Breast epithelium (tissue), 4 donors: Measurements from ENCODE around the gene NCBP2. TPM values are rescaled to one million over a fixed set of nuclear protein-coding genes. Genes with fewer than 3 reads are reported as not detected.

Experiments
- DNase-seq, 2 donors: peaks; one replicate each; pipeline ENCODE4 v3.0.0-alpha.2; 2019; ENCODE audit warnings: low spot score in 2 of 2
- H3K27ac ChIP-seq, 2 donors: fragments of 200-600 bp; sonication (generic) in 1 of 2; one replicate each; pipeline ENCODE4 v1.5.1; 2016 to 2019; ENCODE audit warnings: mild to moderate bottlenecking in 1 of 2
- H3K27me3 ChIP-seq, 2 donors: fragments of 200-600 bp; sonication (generic) in 1 of 2; one replicate each; pipeline versions ENCODE4 v1.5.1 to v1.6.0; 2017 to 2019; ENCODE audit warnings: control low read depth in 1 of 2, mild to moderate bottlenecking in 1 of 2
- H3K36me3 ChIP-seq: fragments of 200-600 bp; one replicate; pipeline ENCODE4 v1.5.1; 2019
- H3K4me1 ChIP-seq, 2 donors: fragments of 200-600 bp; sonication (generic); one replicate each; pipeline ENCODE4 v1.5.1; 2016 to 2019; ENCODE audit warnings: control low read depth in 1 of 2
- H3K4me3 ChIP-seq, 3 donors: fragments of 200-600 bp; sonication (generic); 1 replicate in 2 of 3; 2 replicates in 1 of 3; pipeline ENCODE4 v1.5.1; 2016 to 2019; ENCODE audit warnings: mild to moderate bottlenecking in 3 of 3, moderate library complexity in 2 of 3
- H3K9me3 ChIP-seq, 2 donors: fragments of 200-600 bp; sonication (generic) in 1 of 2; one replicate each; pipeline ENCODE4 v1.5.1; 2016 to 2019; ENCODE audit warnings: control low read depth in 1 of 2
- CTCF ChIP-seq, 3 donors: fragments of 450-650 bp; IDR thresholded peaks; one replicate each; pipeline ENCODE4 v1.5.1; 2016 to 2017; ENCODE audit warnings: antibody characterized with exemption in 3 of 3, mild to moderate bottlenecking in 3 of 3, moderate library complexity in 3 of 3
- POLR2A ChIP-seq: fragments of 450-650 bp; IDR thresholded peaks from one replicate; pipeline ENCODE4 v1.6.1; 2016; ENCODE audit warnings: antibody characterized with exemption, mild to moderate bottlenecking, moderate library complexity
- POLR2AphosphoS5 ChIP-seq, 3 donors: sonication (generic); formaldehyde crosslinking; IDR thresholded peaks; one replicate each; pipeline ENCODE4 v1.6.1; 2017; ENCODE audit warnings: antibody characterized with exemption in 3 of 3
- intact Hi-C: fragments of 100-400 bp; cut with DNase I; formaldehyde crosslinking; loops from one replicate; pipeline ENCODE4 v1.15.1; 2023; ENCODE audit warnings: low total_unique reads
- total RNA-seq, 3 donors: library from RNA; depleted of rRNA; stranded (reverse); fragments of >200 nt; gene quantifications; one replicate each; pipeline ENCODE4 v1.1.0, GENCODE V29; 2016

NCBP2 gene
- total RNA-seq, 3 donors from 2014 or later, result 40.8 to 44.9 (median 42.6) TPM

DNA sequence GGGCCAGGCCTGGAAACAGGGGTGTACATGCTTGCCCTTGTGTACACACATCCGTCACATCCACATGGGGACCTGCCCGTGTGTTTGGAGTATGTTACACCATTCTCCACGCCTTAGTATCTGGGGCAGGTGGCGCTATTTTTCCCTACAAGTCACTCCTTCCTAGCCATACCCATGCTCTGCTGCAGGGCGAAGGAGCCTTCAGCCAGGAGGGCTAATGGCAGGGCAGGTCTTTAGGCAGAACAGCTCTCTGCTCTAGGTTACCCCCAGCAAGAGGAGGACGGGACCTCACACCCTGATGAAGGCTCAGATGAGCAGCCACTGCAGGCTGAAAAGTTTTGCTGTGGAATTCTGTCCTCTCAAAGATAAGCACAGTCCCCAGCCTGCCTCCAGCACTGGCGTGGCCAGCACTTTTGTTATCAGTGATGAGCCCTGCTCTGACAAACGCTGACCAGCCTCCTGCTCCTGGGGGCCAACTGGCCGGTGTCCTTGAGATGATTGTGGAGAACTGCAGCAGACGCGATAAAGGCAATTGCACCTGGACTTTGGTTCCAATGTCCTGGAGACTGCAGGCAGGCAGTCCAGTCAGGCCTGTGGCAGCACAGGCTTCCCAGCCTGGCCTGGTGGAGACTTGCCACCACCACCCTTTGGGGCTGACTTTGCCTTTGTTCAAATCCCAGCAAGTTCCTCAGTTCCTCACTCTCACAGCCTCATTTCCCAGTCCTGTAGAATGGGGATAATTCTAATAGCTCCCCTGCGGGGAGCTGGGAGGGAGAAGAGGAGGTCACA, 46.1 kb upstream of the NCBP2 start:
- no peaks in the 10 kb centered on the region for H3K4me1 ChIP-seq
- intact Hi-C loops, result no loop called here
- H3K36me3 ChIP-seq, result no peaks in the 10 kb centered on the region
- no peak overlapping the region for H3K4me3 ChIP-seq
- no peak overlapping the region for H3K27ac ChIP-seq
- no peak for DNase-seq
- TF ChIP-seq CTCF (IDR thresholded peaks at IDR 0.05) (no peak), POLR2AphosphoS5 (IDR thresholded peaks at IDR 0.05) (no peak)
- H3K27me3 ChIP-seq, result no peaks in the 10 kb centered on the region
- H3K9me3 ChIP-seq, result no peaks in the 10 kb centered on the region

DNA sequence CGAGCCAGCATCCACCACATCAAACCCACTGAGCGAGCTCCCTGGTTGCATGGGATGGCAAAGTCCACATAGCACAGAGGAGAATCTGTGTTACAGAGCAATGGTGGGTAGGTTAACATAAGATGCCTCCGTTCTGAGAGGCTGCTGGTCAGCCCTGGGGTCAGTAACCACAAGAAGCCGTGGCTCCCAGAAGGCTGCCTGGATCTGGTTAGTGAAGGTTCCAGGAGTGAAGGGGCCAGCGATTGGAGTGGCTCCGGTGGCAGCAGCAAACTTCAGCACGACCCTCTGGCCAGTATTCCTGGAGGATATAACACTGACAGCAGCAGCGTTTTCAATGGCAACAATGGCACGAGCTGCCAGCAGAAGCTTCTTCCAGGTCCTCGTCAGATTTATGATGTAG, 44.7 kb upstream of the NCBP2 start:
- intact Hi-C loops, result no loop called here
- Histone ChIP-seq H3K9me3 (no peaks in the 10 kb centered on the region), H3K4me3 (no peak overlapping the region), H3K36me3 (no peaks in the 10 kb centered on the region), H3K4me1 (no peaks in the 10 kb centered on the region), H3K27me3 (no peaks in the 10 kb centered on the region), H3K27ac (no peak overlapping the region)
- TF ChIP-seq POLR2A (no peak), POLR2AphosphoS5 (IDR thresholded peaks at IDR 0.05) (no peak), CTCF (IDR thresholded peaks at IDR 0.05) (no peak)
- no peak for DNase-seq

- Histone ChIP-seq H3K4me1 (no peaks in the 10 kb centered on the region), H3K27me3 (no peaks in the 10 kb centered on the region), H3K9me3 (no peaks in the 10 kb centered on the region), H3K4me3 (no peak overlapping the region), H3K27ac (no peak overlapping the region), H3K36me3 (no peaks in the 10 kb centered on the region)
- TF ChIP-seq POLR2AphosphoS5 (IDR thresholded peaks at IDR 0.05), result no peak
- no peak for TF ChIP-seq CTCF (IDR thresholded peaks at IDR 0.05)
- TF ChIP-seq POLR2A, result no peak
- no peak for DNase-seq
- intact Hi-C loops, result no loop called here
Measured at GRCh38 chr3:196985954-196986885, 43.9 kb upstream of the NCBP2 start.

DNA sequence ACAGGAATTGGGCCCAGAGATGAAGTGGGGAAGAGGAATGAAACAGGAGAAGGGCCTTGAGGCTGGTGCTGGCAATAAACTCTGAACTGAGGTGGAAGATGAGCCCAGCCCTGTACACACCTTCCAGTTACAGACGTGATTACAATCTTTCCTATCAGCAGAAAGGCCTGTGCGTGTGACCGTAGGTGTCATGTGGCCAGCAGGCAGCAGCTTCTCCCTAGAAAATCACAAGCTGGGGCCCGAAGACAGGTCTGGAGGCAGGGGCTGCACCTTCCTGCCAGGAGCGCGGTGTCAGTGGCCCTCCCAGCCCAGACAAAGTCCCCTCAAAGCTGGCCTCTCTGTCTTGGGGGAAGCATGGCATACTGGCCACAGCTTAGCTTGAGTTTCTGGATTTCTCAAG, 43.0 kb upstream of the NCBP2 start:
- Histone ChIP-seq H3K4me1 (no peaks in the 10 kb centered on the region), H3K27ac (no peak overlapping the region), H3K9me3 (no peaks in the 10 kb centered on the region), H3K4me3 (no peak overlapping the region), H3K27me3 (no peaks in the 10 kb centered on the region), H3K36me3 (no peaks in the 10 kb centered on the region)
- intact Hi-C loops, result no loop called here
- no peak for DNase-seq
- TF ChIP-seq POLR2AphosphoS5 (IDR thresholded peaks at IDR 0.05) (no peak), CTCF (IDR thresholded peaks at IDR 0.05) (no peak), POLR2A (no peak)

DNA sequence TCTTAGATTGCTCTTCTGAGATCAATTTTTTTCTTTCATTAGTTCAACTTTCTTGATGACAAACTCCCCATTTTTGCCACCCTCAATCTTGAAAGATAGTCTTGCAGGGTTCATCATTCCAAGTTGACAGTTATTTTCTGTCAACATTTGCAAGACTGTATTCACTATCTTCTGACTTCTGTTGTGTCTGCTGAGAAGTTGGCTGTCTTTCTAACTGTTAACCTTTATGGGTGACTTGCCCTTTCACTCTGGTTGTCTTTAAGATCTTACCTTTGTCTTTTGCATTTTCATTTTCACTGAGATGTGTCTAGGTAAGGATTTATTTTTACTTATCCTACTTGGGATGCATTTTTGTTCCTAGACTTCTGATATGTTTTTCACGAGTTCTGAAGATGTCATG, 40.9 kb upstream of the NCBP2 start:
- Histone ChIP-seq H3K27ac (no peak overlapping the region), H3K36me3 (no peaks in the 10 kb centered on the region), H3K4me3 (no peak overlapping the region), H3K9me3 (no peaks in the 10 kb centered on the region), H3K4me1 (no peaks in the 10 kb centered on the region), H3K27me3 (no peaks in the 10 kb centered on the region)
- intact Hi-C loops, result no loop called here
- no peak for TF ChIP-seq POLR2A
- no peak for TF ChIP-seq CTCF (IDR thresholded peaks at IDR 0.05)
- no peak for TF ChIP-seq POLR2AphosphoS5 (IDR thresholded peaks at IDR 0.05)
- DNase-seq, result no peak
